PFSK-1 (cell line): ENCODE measurements around the gene ZNF813.

Experiments
- POLR2AphosphoS5 ChIP-seq: IDR thresholded peaks from 2 replicates; pipeline ENCODE4 v1.6.1; 2012; ENCODE audit warnings: low read depth, mild to moderate bottlenecking, control low read depth, low read length, moderate library complexity
- SIN3A ChIP-seq: IDR thresholded peaks from 2 replicates; pipeline ENCODE4 v1.6.1; 2012; ENCODE audit warnings: mild to moderate bottlenecking, low read length, moderate library complexity, borderline replicate concordance; ENCODE audit not compliant: insufficient read depth
- TAF1 ChIP-seq: IDR thresholded peaks from 2 replicates; pipeline ENCODE4 v1.6.1; 2012; ENCODE audit warnings: low read length, control low read depth, borderline replicate concordance; ENCODE audit not compliant: insufficient read depth
- TF ChIP-seq, protein P1 (sequence below), 2 experiments: IDR thresholded peaks; 2 replicates each; pipeline versions ENCODE4 v1.6.1 to v1.8.0; 2011 to 2012; ENCODE audit warnings: low read depth in 2 of 2, low read length in 2 of 2, control low read depth in 1 of 2, inconsistent platforms in 1 of 2, mild to moderate bottlenecking in 1 of 2, moderate library complexity in 1 of 2; ENCODE audit not compliant: insufficient read depth in 1 of 2

DNA sequence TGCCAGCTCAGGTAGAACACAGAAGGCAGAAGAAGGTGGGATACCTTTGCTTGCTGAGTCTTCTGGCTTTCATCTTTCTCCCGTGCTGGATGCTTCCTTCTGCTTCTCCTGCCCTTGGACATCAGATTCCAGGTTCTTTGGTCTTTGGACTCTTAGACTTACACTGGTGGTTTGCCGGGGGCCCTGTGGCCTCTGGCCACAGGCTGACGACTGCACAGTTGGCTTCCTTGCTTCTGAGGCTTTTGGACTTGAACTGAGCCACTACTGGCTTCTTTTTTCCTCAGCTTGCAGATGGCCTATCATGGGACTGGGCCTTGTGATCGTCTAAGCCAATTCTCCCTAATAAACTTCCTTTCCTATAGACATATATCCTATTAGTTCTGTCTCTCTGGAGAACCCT lies 50.6 kb downstream of the ZNF813 start:
- TF ChIP-seq, protein P1, sequence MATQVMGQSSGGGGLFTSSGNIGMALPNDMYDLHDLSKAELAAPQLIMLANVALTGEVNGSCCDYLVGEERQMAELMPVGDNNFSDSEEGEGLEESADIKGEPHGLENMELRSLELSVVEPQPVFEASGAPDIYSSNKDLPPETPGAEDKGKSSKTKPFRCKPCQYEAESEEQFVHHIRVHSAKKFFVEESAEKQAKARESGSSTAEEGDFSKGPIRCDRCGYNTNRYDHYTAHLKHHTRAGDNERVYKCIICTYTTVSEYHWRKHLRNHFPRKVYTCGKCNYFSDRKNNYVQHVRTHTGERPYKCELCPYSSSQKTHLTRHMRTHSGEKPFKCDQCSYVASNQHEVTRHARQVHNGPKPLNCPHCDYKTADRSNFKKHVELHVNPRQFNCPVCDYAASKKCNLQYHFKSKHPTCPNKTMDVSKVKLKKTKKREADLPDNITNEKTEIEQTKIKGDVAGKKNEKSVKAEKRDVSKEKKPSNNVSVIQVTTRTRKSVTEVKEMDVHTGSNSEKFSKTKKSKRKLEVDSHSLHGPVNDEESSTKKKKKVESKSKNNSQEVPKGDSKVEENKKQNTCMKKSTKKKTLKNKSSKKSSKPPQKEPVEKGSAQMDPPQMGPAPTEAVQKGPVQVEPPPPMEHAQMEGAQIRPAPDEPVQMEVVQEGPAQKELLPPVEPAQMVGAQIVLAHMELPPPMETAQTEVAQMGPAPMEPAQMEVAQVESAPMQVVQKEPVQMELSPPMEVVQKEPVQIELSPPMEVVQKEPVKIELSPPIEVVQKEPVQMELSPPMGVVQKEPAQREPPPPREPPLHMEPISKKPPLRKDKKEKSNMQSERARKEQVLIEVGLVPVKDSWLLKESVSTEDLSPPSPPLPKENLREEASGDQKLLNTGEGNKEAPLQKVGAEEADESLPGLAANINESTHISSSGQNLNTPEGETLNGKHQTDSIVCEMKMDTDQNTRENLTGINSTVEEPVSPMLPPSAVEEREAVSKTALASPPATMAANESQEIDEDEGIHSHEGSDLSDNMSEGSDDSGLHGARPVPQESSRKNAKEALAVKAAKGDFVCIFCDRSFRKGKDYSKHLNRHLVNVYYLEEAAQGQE (IDR thresholded peaks at IDR 0.05; ENCODE audit: insufficient read depth in 1 of 2, low read depth in 2 of 2, low read length in 2 of 2) = no peak
- TF ChIP-seq POLR2AphosphoS5 (no peak), SIN3A (no peak), TAF1 (no peak)
